Kidney (tissue), 22 donors: ENCODE data around the gene ZNF317. TPM values are rescaled to one million over a fixed set of nuclear protein-coding genes. Genes with fewer than 3 reads are reported as not detected.

Experiments used
- DNase-seq, 5 donors: peaks; one replicate each; pipeline ENCODE4 v3.0.0-alpha.2; 2013 to 2020
- FAIRE-seq: peaks from 2 replicates; lab custom pipeline; 2012; peaks lifted over from hg19 to GRCh38; lab: Jason Lieb, UNC
- H3K27ac ChIP-seq, 2 donors: one replicate each; pipeline ENCODE4 v1.7.0; 2013; ENCODE audit warnings: low read depth in 2 of 2, low read length in 2 of 2, inconsistent platforms in 1 of 2
- H3K27me3 ChIP-seq: one replicate; pipeline ENCODE4 v1.7.1; 2013; ENCODE audit warnings: low read length, inconsistent platforms; ENCODE audit not compliant: control insufficient read depth, insufficient read depth
- H3K36me3 ChIP-seq, 3 donors: one replicate each; pipeline versions ENCODE4 v1.7.0 to v1.7.1; 2013; ENCODE audit warnings: low read length in 3 of 3, control low read depth in 1 of 3, inconsistent platforms in 1 of 3; ENCODE audit not compliant: insufficient read depth in 3 of 3, control insufficient read depth in 2 of 3
- H3K4me1 ChIP-seq, 3 donors: one replicate each; pipeline versions ENCODE4 v1.7.0 to v1.7.1; 2013; ENCODE audit warnings: low read length in 3 of 3, inconsistent platforms in 1 of 3, low read depth in 1 of 3; ENCODE audit not compliant: control insufficient read depth in 2 of 3, insufficient read depth in 2 of 3
- H3K4me3 ChIP-seq, 3 donors: one replicate each; pipeline versions ENCODE4 v1.7.0 to v1.8.1; 2013; ENCODE audit warnings: low read length in 3 of 3, control low read depth in 1 of 3, inconsistent platforms in 1 of 3
- H3K9ac ChIP-seq, 3 donors: one replicate each; pipeline versions ENCODE4 v1.7.0 to v1.7.1; 2013; ENCODE audit warnings: low read length in 3 of 3, control low read depth in 1 of 3, inconsistent platforms in 1 of 3
- H3K9me3 ChIP-seq, 3 donors: one replicate each; pipeline versions ENCODE4 v1.7.0 to v1.7.1; 2013; ENCODE audit warnings: low read length in 3 of 3, control low read depth in 1 of 3, inconsistent platforms in 1 of 3; ENCODE audit not compliant: control insufficient read depth in 2 of 3, insufficient read depth in 1 of 3
- CTCF ChIP-seq: IDR thresholded peaks from 3 replicates; pipeline ENCODE4 v1.5.1; 2012; ENCODE audit warnings: mild to moderate bottlenecking, moderate library complexity, borderline replicate concordance; ENCODE audit not compliant: insufficient read depth; ENCODE audit errors: extremely low read depth
- intact Hi-C: fragments of 100-400 bp; cut with DNase I; formaldehyde crosslinking; loops from one replicate; pipeline ENCODE4 v1.11.1; 2022
- long read RNA-seq, 10 donors: library from polyadenylated mRNA in 1 of 10; unstranded in 1 of 10; transcript quantifications; one replicate each; pipeline ENCODE4 v2.0.0 and lab custom pipeline, GENCODE V29; 2021 to 2026
- polyA plus RNA-seq: library from polyadenylated mRNA; stranded (reverse); fragments of 350-450 nt; fragmentation: Illumina TruSeq; extraction: RNeasy Lipid Tissue Mini Kit (QIAGEN cat#74804); gene quantifications from one replicate; pipeline ENCODE4 v1.2.3, GENCODE V29; 2014; ENCODE audit warnings: low read depth, low replicate concordance; ENCODE audit not compliant: insufficient read depth
- total RNA-seq: library from RNA; stranded (reverse); fragmentation: NEBNext Ultra II Directional; extraction: Animal tissue kit (Norgen Biotek cat#: 25700); gene quantifications from one replicate; pipeline ENCODE4 v1.2.1, GENCODE V29; 2021
- donor health status: control.
- donor health status: control.
- donor health status: control.
- donor health status: control.
- donor health status: control.
- donor health status: DM: yes; HTN: yes; CAD: no.
- donor health status: Normal renal cell carcinoma (clear cell type).

The ZNF317 gene
- total RNA-seq (32.6 TPM), polyA plus RNA-seq (30.2 TPM)
- long read RNA-seq, donor 1, full-length matches to known transcripts = 2 of 2 reads
- long read RNA-seq, donor 1, partial matches to known transcripts = 0 of 2 reads
- long read RNA-seq, donor 1, other reads (novel, unspliced or antisense) = 0 of 2 reads
- long read RNA-seq, donor 2, full-length matches to known transcripts = 5 of 5 reads
- long read RNA-seq, donor 2, partial matches to known transcripts = 0 of 5 reads
- long read RNA-seq, donor 2, other reads (novel, unspliced or antisense) = 0 of 5 reads
- long read RNA-seq, donor 3 = 0 reads
- long read RNA-seq, donor 4, partial matches to known transcripts = 0 of 1 reads
- long read RNA-seq, donor 4, other reads (novel, unspliced or antisense) = 0 of 1 reads
- long read RNA-seq, donor 5 = 0 reads
- long read RNA-seq, donor 6 = 0 reads
- long read RNA-seq, donor 7, full-length matches to known transcripts = 9 of 16 reads
- long read RNA-seq, donor 7, partial matches to known transcripts = 1 of 16 reads
- long read RNA-seq, donor 7, other reads (novel, unspliced or antisense) = 6 of 16 reads
- long read RNA-seq, donor 8, full-length matches to known transcripts = 4 of 4 reads
- long read RNA-seq, donor 8, partial matches to known transcripts = 0 of 4 reads
- long read RNA-seq, donor 8, other reads (novel, unspliced or antisense) = 0 of 4 reads
- long read RNA-seq, donor 9, full-length matches to known transcripts = 3 of 3 reads
- long read RNA-seq, donor 9, partial matches to known transcripts = 0 of 3 reads
- long read RNA-seq, donor 9, other reads (novel, unspliced or antisense) = 0 of 3 reads
- long read RNA-seq, donor 10 = 0 reads

- Histone ChIP-seq H3K27me3 (no peaks in the 10 kb centered on the region), H3K4me3 (peak within 1 kb of the TSS; percentile 89 to 100 (median 98)), H3K36me3 (no peaks in the 10 kb centered on the region), H3K9me3 (peaks cover 1 to 9% (median 3%) of the 10 kb centered on the region in 3 donors), H3K4me1 (peaks cover 0 to 11% (median 5%) of the 10 kb centered on the region in 3 donors), H3K9ac (peak within 1 kb of the TSS; percentile 89 to 100 (median 97)), H3K27ac (peak within 1 kb of the TSS; percentile 93 to 96)
- peak; percentile 79 for FAIRE-seq
- DNase-seq = peak; percentile 94 to 99 (median 95)
- no peak for TF ChIP-seq CTCF
- intact Hi-C loops = no loop called here
Observed at GRCh38 chr19:9140159-9140874, at the start of gene ZNF317. Gene ZNF317 (plus strand): TSS chr19:9140397. CDS start chr19:9156017, 15,620 bp downstream.

GRCh38 chr19:9107375-9107774 lies 32.8 kb upstream of the ZNF317 start, which contains the start of gene OR7G2:
Gene OR7G2 (minus strand): TSS chr19:9107475. CDS start chr19:9103243, 4,232 bp downstream.
- H3K9ac ChIP-seq = no peak within 1 kb of the TSS
- FAIRE-seq = no peak
- intact Hi-C loops = no loop called here

GRCh38 chr19:9109959-9110358 lies 30.2 kb upstream of the ZNF317 start:
- intact Hi-C loops = no loop called here
- Histone ChIP-seq H3K4me3 (no peak overlapping the region), H3K4me1 (no peaks in the 10 kb centered on the region), H3K27me3 (no peaks in the 10 kb centered on the region), H3K9me3 (no peaks in the 10 kb centered on the region), H3K9ac (no peak overlapping the region), H3K36me3 (no peaks in the 10 kb centered on the region), H3K27ac (no peak overlapping the region)
- FAIRE-seq (no peak), DNase-seq (no peak)
- TF ChIP-seq CTCF = no peak

More at GRCh38 chr19:9107375-9107774, 32.8 kb upstream of the ZNF317 start, which contains the start of gene OR7G2:
- TF ChIP-seq CTCF = no peak
- DNase-seq = no peak
- H3K27me3 ChIP-seq = no peaks in the 10 kb centered on the region
- no peaks in the 10 kb centered on the region for H3K9me3 ChIP-seq
- no peak within 1 kb of the TSS for H3K27ac ChIP-seq
- no peak within 1 kb of the TSS for H3K4me3 ChIP-seq
- H3K4me1 ChIP-seq = no peaks in the 10 kb centered on the region
- H3K36me3 ChIP-seq = no peaks in the 10 kb centered on the region
